Muscle layer of duodenum (tissue), 2 donors: Measurements from ENCODE around the gene SPDYE3.
A peak's percentile ranks its signal among the peaks of the same experiment; 100 is the strongest.
"Not testable (repeated sequence)": the region's sequence is repeated elsewhere in the genome, so short reads cannot be mapped to it uniquely, and the experiment has no call there.

Experiments used
- H3K27ac ChIP-seq: one replicate; pipeline ENCODE4 v1.7.0; 2013; ENCODE audit warnings: mild to moderate bottlenecking, low read length
- H3K27me3 ChIP-seq: one replicate; pipeline ENCODE4 v1.7.0; 2013; ENCODE audit warnings: low read depth, mild to moderate bottlenecking, control low read depth, low read length
- H3K36me3 ChIP-seq, 2 donors: one replicate each; pipeline ENCODE4 v1.7.0; 2013; ENCODE audit warnings: low read length in 2 of 2, control low read depth in 1 of 2, mild to moderate bottlenecking in 1 of 2; ENCODE audit not compliant: insufficient read depth in 2 of 2, control insufficient read depth in 1 of 2
- H3K4me1 ChIP-seq, 2 donors: one replicate each; pipeline ENCODE4 v1.7.0; 2013; ENCODE audit warnings: low read length in 2 of 2, mild to moderate bottlenecking in 2 of 2, control low read depth in 1 of 2, moderate library complexity in 1 of 2; ENCODE audit not compliant: insufficient read depth in 2 of 2, control insufficient read depth in 1 of 2
- H3K4me3 ChIP-seq, 2 donors: one replicate each; pipeline ENCODE4 v1.7.0; 2013; ENCODE audit warnings: low read length in 2 of 2, low read depth in 1 of 2, mild to moderate bottlenecking in 1 of 2
- H3K9me3 ChIP-seq, 2 donors: one replicate each; pipeline ENCODE4 v1.7.0; 2013; ENCODE audit warnings: low read length in 2 of 2, control low read depth in 1 of 2, mild to moderate bottlenecking in 1 of 2; ENCODE audit not compliant: control insufficient read depth in 1 of 2
- donor health status: healthy.

Gene SPDYE3

DNA sequence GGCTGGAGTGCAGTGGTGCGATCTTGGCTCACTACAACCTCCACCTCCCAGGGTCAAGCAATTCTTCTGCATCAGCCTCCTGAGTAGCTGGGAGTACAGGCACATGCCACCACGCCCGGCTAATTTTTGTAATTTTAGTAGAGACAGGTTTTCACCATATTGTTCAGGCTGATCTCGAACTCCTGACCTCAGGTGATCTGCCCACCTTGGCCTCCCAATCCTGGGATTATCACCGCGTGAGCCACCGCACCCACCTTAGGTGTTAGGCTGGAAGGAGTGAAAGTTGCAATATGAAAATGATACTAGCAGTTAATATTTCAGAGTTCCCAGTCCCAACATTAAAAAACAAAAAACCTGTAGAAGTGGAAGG lies 58.5 kb downstream of the SPDYE3 start:
- H3K27ac ChIP-seq, H3K4me1 ChIP-seq, H3K9me3 ChIP-seq, H3K4me3 ChIP-seq, H3K27me3 ChIP-seq: not testable (repeated sequence)
- H3K36me3 ChIP-seq: peaks cover 16 to 35% of the 10 kb centered on the region in 2 donors

GRCh38 chr7:100366411-100367250 lies 59.1 kb downstream of the SPDYE3 start:
- Histone ChIP-seq H3K9me3 (no peaks in the 10 kb centered on the region), H3K27ac (no peak overlapping the region), H3K36me3 (peaks cover 14 to 28% of the 10 kb centered on the region in 2 donors), H3K4me3 (no peak overlapping the region), H3K27me3 (no peaks in the 10 kb centered on the region), H3K4me1 (no peaks in the 10 kb centered on the region)

DNA sequence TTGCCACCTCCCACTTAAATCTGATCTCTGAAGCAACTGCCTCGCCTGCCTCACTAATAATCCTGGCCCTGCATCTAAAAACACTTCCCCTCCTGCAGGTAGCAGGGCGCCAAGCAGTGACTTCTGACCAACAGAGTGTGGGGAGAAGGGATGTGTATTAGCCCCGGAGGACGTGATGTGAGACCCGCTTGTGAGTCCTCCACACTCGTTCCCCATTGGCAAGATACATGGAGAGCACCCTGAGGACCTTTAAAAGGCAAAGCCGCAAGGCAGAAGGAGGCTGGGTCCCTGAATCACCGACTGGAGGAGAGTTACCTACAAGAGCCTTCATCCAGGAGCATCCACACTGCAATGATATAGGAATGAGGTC lies 59.7 kb downstream of the SPDYE3 start:
- no peak overlapping the region for H3K27ac ChIP-seq
- H3K4me3 ChIP-seq: no peak overlapping the region
- H3K9me3 ChIP-seq: no peaks in the 10 kb centered on the region
- peaks cover 10 to 22% of the 10 kb centered on the region in 2 donors for H3K36me3 ChIP-seq
- H3K27me3 ChIP-seq: no peaks in the 10 kb centered on the region
- H3K4me1 ChIP-seq: no peaks in the 10 kb centered on the region

DNA sequence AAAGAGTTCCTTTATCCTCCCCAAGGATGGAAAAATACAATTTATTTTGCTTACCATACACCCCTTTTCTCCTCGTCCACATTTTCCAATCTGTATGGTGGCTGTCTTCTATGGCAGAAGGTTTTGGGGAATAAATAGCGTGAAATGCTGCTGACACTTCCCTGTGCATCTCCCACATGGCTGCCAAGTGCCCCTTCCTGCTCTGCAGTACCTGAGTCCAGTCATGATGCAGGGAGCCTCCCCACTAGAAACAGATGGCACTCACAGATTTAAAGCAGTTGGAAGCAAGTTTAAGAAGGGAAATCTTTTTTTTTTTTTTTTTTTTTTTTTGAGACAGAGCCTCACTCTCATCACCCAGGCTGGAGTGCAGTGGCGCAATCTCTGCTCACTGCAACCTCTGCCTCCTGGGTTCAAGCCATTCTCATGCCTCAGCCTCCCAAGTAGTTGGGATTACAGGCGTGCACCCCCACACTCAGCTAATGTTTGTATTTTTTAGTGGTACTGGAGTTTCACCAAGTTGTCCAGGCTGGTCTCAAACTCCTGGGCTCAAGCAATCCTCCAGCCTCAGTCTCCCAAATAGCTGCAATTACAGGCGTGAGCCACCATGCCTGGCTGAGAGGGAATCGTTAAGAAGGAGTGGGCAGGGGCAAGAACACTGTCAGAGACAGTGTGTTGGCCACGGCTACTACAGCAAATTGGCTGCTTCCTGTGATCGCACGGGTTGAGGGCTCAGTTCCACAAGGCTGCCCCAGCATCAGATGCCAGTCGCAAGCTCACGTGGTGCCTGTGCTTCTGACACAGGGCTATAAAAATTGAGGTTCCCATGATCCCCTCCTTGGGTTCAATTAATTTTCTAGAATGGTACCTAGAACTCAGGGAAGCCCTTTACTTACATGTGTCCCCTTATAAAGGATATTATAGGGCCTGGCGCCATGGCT lies 60.4 kb downstream of the SPDYE3 start:
- peak overlapping the region; percentile 39 for H3K27ac ChIP-seq
- no peaks in the 10 kb centered on the region for H3K4me1 ChIP-seq

DNA sequence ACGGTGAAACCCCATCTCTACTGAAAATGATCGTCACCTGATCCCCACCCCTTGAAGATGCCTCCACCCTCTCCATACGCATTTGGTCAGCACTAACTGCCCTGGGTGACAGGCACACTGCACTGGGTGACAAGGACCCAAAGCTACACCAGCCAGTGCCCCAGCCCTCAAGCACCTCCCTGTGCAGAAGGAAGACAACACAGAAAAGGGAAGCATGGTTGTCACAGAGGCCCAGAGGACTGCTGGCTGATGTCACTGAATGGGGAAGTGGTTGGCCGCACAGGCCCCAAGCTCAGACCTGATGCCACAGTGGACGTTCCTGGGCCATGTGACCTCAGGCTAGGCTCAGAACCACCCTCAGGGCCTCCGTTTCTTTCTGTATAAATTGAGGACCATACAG lies 61.6 kb downstream of the SPDYE3 start:
- H3K9me3 ChIP-seq: no peaks in the 10 kb centered on the region
- no peak overlapping the region for H3K4me3 ChIP-seq
- no peaks in the 10 kb centered on the region for H3K4me1 ChIP-seq
- H3K36me3 ChIP-seq: peaks cover 7 to 11% of the 10 kb centered on the region in 2 donors
- H3K27ac ChIP-seq: peak overlapping the region; percentile 39
- no peaks in the 10 kb centered on the region for H3K27me3 ChIP-seq

More for the DNA sequence above, 60.4 kb downstream of the SPDYE3 start:
- Histone ChIP-seq H3K27me3 (no peaks in the 10 kb centered on the region), H3K9me3 (no peaks in the 10 kb centered on the region), H3K36me3 (peaks cover 8 to 16% of the 10 kb centered on the region in 2 donors), H3K4me3 (no peak overlapping the region)

- H3K9me3 ChIP-seq: no peaks in the 10 kb centered on the region
- H3K36me3 ChIP-seq: peaks cover 4 to 8% of the 10 kb centered on the region in 2 donors
- no peak overlapping the region for H3K4me3 ChIP-seq
- H3K27me3 ChIP-seq: no peaks in the 10 kb centered on the region
- H3K4me1 ChIP-seq: no peaks in the 10 kb centered on the region
- no peak overlapping the region for H3K27ac ChIP-seq
Measured at GRCh38 chr7:100370303-100370702, 62.8 kb downstream of the SPDYE3 start.

DNA sequence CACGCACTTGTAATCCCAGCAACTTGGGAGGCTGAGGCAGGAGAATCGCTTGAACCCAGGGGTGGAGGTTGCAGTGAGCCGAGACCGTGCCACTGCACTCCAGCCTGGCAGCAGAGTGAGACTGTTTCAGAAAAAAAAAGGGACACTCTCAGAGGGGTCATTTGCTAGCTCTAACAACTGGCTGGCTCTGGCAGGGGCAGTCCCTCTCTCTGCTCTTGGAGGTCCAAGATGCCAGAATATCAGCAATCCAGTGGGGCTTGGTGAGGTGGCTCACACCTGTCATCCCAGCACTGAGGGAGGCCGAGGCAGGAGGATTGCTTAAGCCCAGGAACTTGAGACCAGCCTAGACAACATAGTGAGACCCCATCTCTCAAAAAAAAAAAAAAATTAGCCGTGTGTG lies 63.2 kb downstream of the SPDYE3 start:
- no peak overlapping the region for H3K27ac ChIP-seq
- H3K4me3 ChIP-seq: no peak overlapping the region
- no peaks in the 10 kb centered on the region for H3K4me1 ChIP-seq

DNA sequence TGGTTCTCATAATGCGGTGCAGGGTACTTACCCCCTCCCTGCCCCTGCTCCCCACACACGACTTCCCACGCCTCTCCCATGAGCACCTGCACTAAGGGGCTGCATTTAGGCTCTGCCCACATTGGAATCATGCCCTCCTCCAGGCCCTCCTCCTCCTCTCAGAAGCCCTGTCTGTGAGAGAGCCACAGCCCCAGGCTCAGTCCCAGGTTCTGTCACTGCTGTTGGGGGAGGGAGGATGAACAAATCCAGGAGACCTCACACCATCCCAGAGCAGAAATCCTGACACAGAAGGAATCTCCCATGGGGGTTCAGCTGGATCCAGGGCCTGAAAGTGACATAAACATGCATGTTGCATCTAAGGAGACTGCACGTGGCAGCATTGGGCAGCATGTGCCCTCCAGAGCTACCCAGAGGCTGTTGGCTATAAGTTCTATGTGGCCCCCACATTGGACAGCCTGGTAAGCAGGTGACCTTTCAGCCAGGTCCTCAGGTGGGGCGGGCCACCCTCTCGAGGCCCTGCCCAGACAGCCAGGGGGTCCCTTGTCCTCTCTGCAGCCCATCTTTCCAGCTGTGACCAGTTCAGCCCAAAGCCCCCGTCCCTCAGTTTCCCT lies 64.2 kb downstream of the SPDYE3 start:
- H3K9me3 ChIP-seq: no peaks in the 10 kb centered on the region
- H3K36me3 ChIP-seq: peaks cover 4 to 8% of the 10 kb centered on the region in 2 donors
- H3K27ac ChIP-seq: no peak overlapping the region
- no peak overlapping the region for H3K4me3 ChIP-seq
- H3K4me1 ChIP-seq: no peaks in the 10 kb centered on the region
- no peaks in the 10 kb centered on the region for H3K27me3 ChIP-seq

More for the DNA sequence above, 63.2 kb downstream of the SPDYE3 start:
- Histone ChIP-seq H3K27me3 (no peaks in the 10 kb centered on the region), H3K9me3 (no peaks in the 10 kb centered on the region), H3K36me3 (peaks cover 4 to 8% of the 10 kb centered on the region in 2 donors)
